Lower leg skin (tissue), 4 donors: Measurements from ENCODE around the gene RGS9. TPM values are rescaled to one million over a fixed set of nuclear protein-coding genes. Genes with fewer than 3 reads are reported as not detected.

Experiments
- DNase-seq, 2 donors: peaks; one replicate each; pipeline ENCODE4 v3.0.0-alpha.2; 2019; ENCODE audit warnings: low spot score in 2 of 2
- H3K4me3 ChIP-seq: fragments of 200-600 bp; sonication (generic); 2 replicates; pipeline ENCODE4 v1.5.1; 2017; ENCODE audit warnings: mild to moderate bottlenecking, low read depth; ENCODE audit not compliant: poor library complexity, severe bottlenecking
- POLR2A ChIP-seq, 2 donors: fragments of 450-650 bp; IDR thresholded peaks; one replicate each; pipeline ENCODE4 v1.6.1; 2016 to 2017; ENCODE audit warnings: antibody characterized with exemption in 2 of 2, mild to moderate bottlenecking in 1 of 2, moderate library complexity in 1 of 2
- WGBS, 2 donors: methylation state at CpG; one replicate each; pipeline ENCODE4 v1.1.5; 2018; 5-methylcytosine and 5-hydroxymethylcytosine counted together
- intact Hi-C: fragments of 100-400 bp; cut with DNase I; formaldehyde crosslinking; loops from one replicate; pipeline ENCODE4 v1.15.0; 2023; ENCODE audit warnings: low total_unique reads
- total RNA-seq, 4 donors: library from RNA; depleted of rRNA; stranded (reverse); fragments of >200 nt; gene quantifications; one replicate each; pipeline ENCODE4 v1.1.0, GENCODE V29; 2016
- TF ChIP-seq, protein P1 (sequence below), 3 donors: fragments of 450-650 bp; IDR thresholded peaks; one replicate each; pipeline ENCODE4 v1.5.1; 2016; ENCODE audit warnings: antibody characterized with exemption in 3 of 3, mild to moderate bottlenecking in 3 of 3, moderate library complexity in 2 of 3

RGS9 gene
- total RNA-seq, 4 donors from 2014 or later, result 1.4 to 8.9 (median 4.6) TPM

DNA sequence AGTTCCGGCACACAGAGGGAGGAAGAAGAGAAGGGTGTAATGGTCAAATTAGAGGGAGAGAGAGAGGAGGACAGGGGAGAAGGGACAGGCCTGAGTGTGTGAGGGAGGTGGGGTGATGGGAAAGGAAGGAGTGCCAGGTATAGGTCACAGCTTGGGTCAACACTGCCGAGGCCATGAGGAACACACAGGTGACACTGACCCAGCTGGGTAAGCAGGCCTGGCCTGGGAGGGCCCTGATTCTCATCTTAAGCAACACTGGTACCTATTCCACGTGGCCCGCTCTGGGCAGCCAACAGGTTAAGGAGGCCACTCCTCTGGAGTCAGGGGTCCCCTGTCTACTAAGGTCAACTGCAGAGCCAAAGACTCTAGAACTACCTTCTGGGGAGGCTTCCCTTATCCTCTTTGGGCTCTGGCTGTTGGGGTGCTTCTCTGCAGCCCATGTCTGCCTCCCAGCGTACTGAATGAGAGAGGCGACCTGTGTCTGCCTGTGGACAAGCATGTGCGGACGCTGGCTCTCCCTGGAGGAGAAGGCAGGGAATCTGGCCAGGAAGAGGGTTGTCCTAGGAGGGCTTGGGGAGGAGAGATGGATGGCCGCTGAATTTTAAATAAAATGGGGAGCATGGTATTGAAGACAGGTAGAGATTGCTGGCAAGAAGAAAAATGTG lies 57.6 kb downstream of the RGS9 start:
- WGBS, 2 donors, result 85 to 90% methylated on average over 9 of the region's 9 CpGs

GRCh38 chr17:65195716-65196115 lies 58.5 kb downstream of the RGS9 start:
- intact Hi-C loops, result no loop called here
- no peak overlapping the region for H3K4me3 ChIP-seq
- 71 to 74% methylated on average over 7 of the region's 7 CpGs for WGBS, 2 donors
- no peak for TF ChIP-seq POLR2A (IDR thresholded peaks at IDR 0.05)
- TF ChIP-seq, protein P1, sequence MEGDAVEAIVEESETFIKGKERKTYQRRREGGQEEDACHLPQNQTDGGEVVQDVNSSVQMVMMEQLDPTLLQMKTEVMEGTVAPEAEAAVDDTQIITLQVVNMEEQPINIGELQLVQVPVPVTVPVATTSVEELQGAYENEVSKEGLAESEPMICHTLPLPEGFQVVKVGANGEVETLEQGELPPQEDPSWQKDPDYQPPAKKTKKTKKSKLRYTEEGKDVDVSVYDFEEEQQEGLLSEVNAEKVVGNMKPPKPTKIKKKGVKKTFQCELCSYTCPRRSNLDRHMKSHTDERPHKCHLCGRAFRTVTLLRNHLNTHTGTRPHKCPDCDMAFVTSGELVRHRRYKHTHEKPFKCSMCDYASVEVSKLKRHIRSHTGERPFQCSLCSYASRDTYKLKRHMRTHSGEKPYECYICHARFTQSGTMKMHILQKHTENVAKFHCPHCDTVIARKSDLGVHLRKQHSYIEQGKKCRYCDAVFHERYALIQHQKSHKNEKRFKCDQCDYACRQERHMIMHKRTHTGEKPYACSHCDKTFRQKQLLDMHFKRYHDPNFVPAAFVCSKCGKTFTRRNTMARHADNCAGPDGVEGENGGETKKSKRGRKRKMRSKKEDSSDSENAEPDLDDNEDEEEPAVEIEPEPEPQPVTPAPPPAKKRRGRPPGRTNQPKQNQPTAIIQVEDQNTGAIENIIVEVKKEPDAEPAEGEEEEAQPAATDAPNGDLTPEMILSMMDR (IDR thresholded peaks at IDR 0.05), result no peak
- DNase-seq, result no peak

More for the DNA sequence above, 57.6 kb downstream of the RGS9 start:
- TF ChIP-seq POLR2A (IDR thresholded peaks at IDR 0.05), result no peak
- TF ChIP-seq, protein P1 (IDR thresholded peaks at IDR 0.05), result no peak
- DNase-seq, result no peak
- intact Hi-C loops, result no loop called here
- H3K4me3 ChIP-seq, result no peak overlapping the region

DNA sequence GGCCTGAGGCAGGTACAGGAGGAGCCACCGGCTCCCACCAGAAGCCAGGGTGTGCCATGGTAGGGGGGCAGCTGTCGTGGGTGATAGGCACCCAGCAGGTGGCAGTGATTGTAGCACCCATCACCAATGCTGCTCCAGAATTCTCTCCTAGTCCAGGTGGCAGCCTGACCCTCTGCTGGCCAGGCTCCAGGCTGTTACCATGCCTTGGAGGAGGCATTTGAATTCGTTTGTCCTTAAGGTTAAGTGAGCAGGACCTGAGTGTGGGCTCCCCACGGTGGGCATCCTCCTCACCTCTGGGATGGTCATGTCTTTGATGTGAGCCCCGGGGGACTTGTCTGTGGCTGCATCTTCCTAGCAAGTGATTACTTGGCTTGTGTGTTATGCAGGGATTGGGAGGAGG lies 59.4 kb downstream of the RGS9 start:
- no peak overlapping the region for H3K4me3 ChIP-seq
- TF ChIP-seq POLR2A (IDR thresholded peaks at IDR 0.05), result no peak
- TF ChIP-seq, protein P1 (IDR thresholded peaks at IDR 0.05), result no peak
- intact Hi-C loops, result no loop called here
- DNase-seq, result no peak
- WGBS, 2 donors, result 66 to 76% methylated on average over 2 to 5 of the region's 5 CpGs

DNA sequence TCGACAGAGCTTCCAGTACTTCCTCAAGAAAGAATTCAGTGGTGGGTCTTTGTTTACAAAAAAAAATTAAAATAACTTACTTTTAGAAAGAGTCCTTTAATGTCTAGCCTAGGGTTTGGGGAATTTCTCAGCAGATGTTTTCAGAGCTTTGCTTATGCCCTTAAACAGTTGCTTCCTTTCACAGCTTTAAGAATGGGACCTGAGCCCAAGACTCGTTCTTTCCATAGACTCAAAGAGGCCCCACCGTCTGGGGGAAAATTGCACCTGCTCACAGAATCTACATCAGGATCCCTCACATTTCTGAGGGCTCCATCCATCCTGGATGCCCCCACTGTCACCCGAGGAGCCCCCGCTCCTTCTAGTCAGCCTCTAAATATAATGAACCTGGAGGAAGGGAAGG lies 60.0 kb downstream of the RGS9 start:
- H3K4me3 ChIP-seq, result no peak overlapping the region
- TF ChIP-seq, protein P1 (IDR thresholded peaks at IDR 0.05), result no peak
- TF ChIP-seq POLR2A (IDR thresholded peaks at IDR 0.05), result no peak
- intact Hi-C loops, result no loop called here
- 77 to 85% methylated on average over 5 of the region's 5 CpGs for WGBS, 2 donors
- DNase-seq, result no peak

GRCh38 chr17:65198653-65199382 lies 61.6 kb downstream of the RGS9 start:
- TF ChIP-seq POLR2A (IDR thresholded peaks at IDR 0.05), result no peak
- TF ChIP-seq, protein P1 (IDR thresholded peaks at IDR 0.05), result peak in 1 of 3 donors; percentile 25
- WGBS, 2 donors, result 17 to 19% methylated on average over 7 of the region's 7 CpGs
- intact Hi-C loops, result no loop called here
- H3K4me3 ChIP-seq, result no peak overlapping the region
- peak in 1 of 2 donors; percentile 21 for DNase-seq
